Body of pancreas (tissue), 4 donors: Measurements from ENCODE around the gene THBD. TPM values are rescaled to one million over a fixed set of nuclear protein-coding genes. Genes with fewer than 3 reads are reported as not detected.

Source experiments
- ATAC-seq: fragments of 150-250 bp; one replicate; pipeline ENCODE4 v1.9.1; 2016
- DNase-seq, 4 donors: peaks; one replicate each; pipeline ENCODE4 v3.0.0-alpha.2; 2019
- H3K27ac ChIP-seq, 4 donors: fragments of 200-600 bp; sonication (generic); 1 replicate in 3 of 4; 2 replicates in 1 of 4; pipeline versions ENCODE4 v1.5.1 to v1.6.1; 2016 to 2019; ENCODE audit warnings: mild to moderate bottlenecking in 1 of 4, mixed read lengths in 1 of 4, moderate library complexity in 1 of 4
- H3K27me3 ChIP-seq, 2 donors: fragments of 200-600 bp; sonication (generic); one replicate each; pipeline ENCODE4 v1.6.0; 2016; ENCODE audit warnings: mild to moderate bottlenecking in 1 of 2
- H3K36me3 ChIP-seq, 2 donors: fragments of 200-600 bp; sonication (generic); replicated peaks in 1 of 2; 2 replicates each; pipeline ENCODE4 v1.5.1; 2016; ENCODE audit warnings: low read depth in 2 of 2; ENCODE audit not compliant: insufficient read depth in 1 of 2
- H3K4me1 ChIP-seq: fragments of 200-600 bp; sonication (generic); one replicate; pipeline ENCODE4 v1.6.0; 2016
- H3K4me3 ChIP-seq, 2 donors: fragments of 200-600 bp; sonication (generic); 1 replicate in 1 of 2; 2 replicates in 1 of 2; pipeline ENCODE4 v1.5.1; 2016 to 2019
- H3K9me3 ChIP-seq, 3 donors: fragments of 200-600 bp; sonication (generic); 1 replicate in 2 of 3; 2 replicates in 1 of 3; pipeline ENCODE4 v1.5.1; 2016
- CTCF ChIP-seq, 7 experiments: fragments of 450-650 bp in 4 of 7; fragments of 200-600 bp in 3 of 7; sonication (generic) in 3 of 7; IDR thresholded peaks; one replicate each; pipeline ENCODE4 v1.5.1; 2016 to 2019; ENCODE audit warnings: antibody characterized with exemption in 7 of 7
- POLR2A ChIP-seq, 3 donors: fragments of 450-650 bp; IDR thresholded peaks; one replicate each; pipeline ENCODE4 v1.6.1; 2016; ENCODE audit warnings: antibody characterized with exemption in 3 of 3, mild to moderate bottlenecking in 2 of 3
- WGBS, 2 donors: methylation state at CpG; one replicate each; pipeline ENCODE4 v1.1.5; 2017; 5-methylcytosine and 5-hydroxymethylcytosine counted together
- intact Hi-C: fragments of 100-400 bp; cut with DNase I; formaldehyde crosslinking; loops from one replicate; pipeline ENCODE4 v1.15.1; 2023
- total RNA-seq, 2 donors: library from RNA; depleted of rRNA; stranded (reverse); fragments of >200 nt; gene quantifications; one replicate each; pipeline ENCODE4 v1.1.0, GENCODE V29; 2016

Gene THBD
- total RNA-seq, 2 donors from 2014 or later: 14.3 to 44.2 TPM

- no peaks in the 10 kb centered on the region for H3K36me3 ChIP-seq
- TF ChIP-seq CTCF (IDR thresholded peaks at IDR 0.05): no peak
- no peak for TF ChIP-seq POLR2A (IDR thresholded peaks at IDR 0.05)
- no peak overlapping the region for H3K4me3 ChIP-seq
- peaks cover 0 to 4% of the 10 kb centered on the region in 2 donors for H3K27me3 ChIP-seq
- H3K9me3 ChIP-seq: no peaks in the 10 kb centered on the region
- H3K27ac ChIP-seq: no peak overlapping the region
- DNase-seq (no peak), ATAC-seq (no peak)
- H3K4me1 ChIP-seq: no peaks in the 10 kb centered on the region
- intact Hi-C loops: no loop called here
- WGBS, 2 donors: 51% methylated on average over 4 of the region's 4 CpGs
Observed at GRCh38 chr20:23071996-23072395, 22.5 kb upstream of the THBD start.

DNA sequence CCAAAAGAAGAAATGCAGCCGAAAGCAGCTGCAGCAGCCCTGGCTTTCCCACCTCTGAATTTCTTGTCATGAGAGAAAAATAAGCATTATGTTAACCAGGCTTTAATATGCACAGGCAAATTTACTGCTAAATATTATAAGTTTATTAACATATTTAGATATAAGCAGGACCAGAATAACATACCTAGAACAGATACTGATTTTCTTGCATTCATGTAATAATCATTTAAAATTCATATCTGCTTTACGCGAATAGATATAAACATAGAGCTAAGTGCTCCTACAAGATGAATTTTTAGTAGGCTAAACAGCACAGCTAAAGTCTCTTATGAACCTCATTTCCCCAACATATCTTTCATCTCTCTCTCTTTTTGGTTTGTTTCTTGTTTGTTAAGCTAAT, 21.9 kb upstream of the THBD start:
- ATAC-seq (no peak), DNase-seq (no peak)
- intact Hi-C loops: no loop called here
- WGBS, 2 donors: 54 to 90% methylated on average over 3 of the region's 3 CpGs
- H3K4me3 ChIP-seq: no peak overlapping the region
- no peak for TF ChIP-seq POLR2A (IDR thresholded peaks at IDR 0.05)
- no peak for TF ChIP-seq CTCF (IDR thresholded peaks at IDR 0.05)
- no peaks in the 10 kb centered on the region for H3K4me1 ChIP-seq
- H3K9me3 ChIP-seq: no peaks in the 10 kb centered on the region
- peaks cover 0 to 4% of the 10 kb centered on the region in 2 donors for H3K27me3 ChIP-seq
- no peak overlapping the region for H3K27ac ChIP-seq
- H3K36me3 ChIP-seq: no peaks in the 10 kb centered on the region

DNA sequence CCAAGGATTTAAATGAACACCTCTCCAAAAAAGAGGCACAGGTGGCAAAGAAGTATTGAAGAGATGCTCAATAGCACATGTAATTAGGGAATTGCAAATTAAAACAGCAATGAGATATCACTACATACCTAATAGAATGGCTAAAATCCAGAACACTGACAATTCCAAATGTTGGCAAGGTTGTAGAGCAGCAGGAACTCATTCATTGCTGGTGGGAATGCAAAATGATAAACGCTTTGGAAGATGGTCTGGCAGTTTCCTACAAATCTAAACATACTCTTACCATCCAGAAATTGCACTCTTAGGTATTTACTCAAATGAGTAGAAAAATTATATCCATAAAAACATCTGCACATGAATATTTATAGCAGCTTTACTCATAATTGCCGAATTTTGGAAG, 19.6 kb upstream of the THBD start:
- Histone ChIP-seq H3K9me3 (no peaks in the 10 kb centered on the region), H3K27ac (no peak overlapping the region), H3K36me3 (no peaks in the 10 kb centered on the region), H3K4me3 (no peak overlapping the region), H3K4me1 (no peaks in the 10 kb centered on the region), H3K27me3 (peaks cover 0 to 4% of the 10 kb centered on the region in 2 donors)
- intact Hi-C loops: no loop called here
- no peak for DNase-seq
- 54 to 77% methylated on average over 2 of the region's 2 CpGs for WGBS, 2 donors
- TF ChIP-seq POLR2A (IDR thresholded peaks at IDR 0.05): no peak
- TF ChIP-seq CTCF (IDR thresholded peaks at IDR 0.05): no peak
- ATAC-seq: no peak

DNA sequence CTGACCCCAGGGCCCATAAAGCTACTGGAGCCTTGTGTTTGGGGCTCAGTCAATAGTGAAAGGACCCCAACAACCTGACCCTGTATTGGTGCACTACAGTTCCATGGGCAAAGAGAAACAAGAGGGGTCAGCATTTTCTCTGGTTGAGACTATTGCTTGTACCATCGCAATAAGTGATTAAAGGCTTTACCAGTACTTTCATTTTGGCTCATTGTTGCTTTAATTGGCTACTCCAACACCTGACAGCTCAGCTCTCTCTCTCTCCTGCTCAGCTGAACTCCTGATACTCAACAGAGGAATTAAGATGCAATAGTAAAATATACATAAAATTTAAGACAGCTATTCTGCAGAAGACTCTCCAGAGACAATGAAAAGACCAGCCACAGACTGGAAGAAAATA, 18.8 kb upstream of the THBD start:
- Histone ChIP-seq H3K36me3 (no peaks in the 10 kb centered on the region), H3K4me1 (no peaks in the 10 kb centered on the region), H3K9me3 (no peaks in the 10 kb centered on the region), H3K4me3 (no peak overlapping the region), H3K27ac (no peak overlapping the region), H3K27me3 (peaks cover 0 to 4% of the 10 kb centered on the region in 2 donors)
- WGBS, 2 donors: 64 to 71% methylated on average over 1 of the region's 1 CpG
- intact Hi-C loops: no loop called here
- ATAC-seq (no peak), DNase-seq (no peak)
- TF ChIP-seq POLR2A (IDR thresholded peaks at IDR 0.05) (no peak), CTCF (IDR thresholded peaks at IDR 0.05) (no peak)

DNA sequence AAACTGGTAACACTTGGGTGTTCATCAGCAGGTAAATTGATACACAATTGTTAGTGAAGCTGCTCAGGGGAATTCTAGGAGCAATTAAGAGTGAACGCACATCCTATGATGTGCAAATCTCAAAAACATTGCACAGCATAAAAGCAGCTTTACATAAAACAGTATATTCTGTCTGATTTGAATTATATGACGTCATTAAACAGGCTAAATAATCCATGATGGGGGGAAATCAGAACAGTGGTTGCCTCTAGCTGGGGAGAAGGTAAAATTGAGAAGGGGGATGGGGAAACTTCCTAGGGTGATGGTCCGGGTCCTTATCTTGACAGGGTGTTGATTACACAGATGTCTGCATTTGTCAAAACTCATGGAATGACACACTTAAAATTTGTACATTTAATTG, 17.3 kb upstream of the THBD start:
- ATAC-seq: no peak
- no peaks in the 10 kb centered on the region for H3K9me3 ChIP-seq

More for the DNA sequence above, 17.3 kb upstream of the THBD start:
- 58 to 68% methylated on average over 3 of the region's 3 CpGs for WGBS, 2 donors
- TF ChIP-seq POLR2A (IDR thresholded peaks at IDR 0.05) (no peak), CTCF (IDR thresholded peaks at IDR 0.05) (no peak)
- Histone ChIP-seq H3K4me1 (no peaks in the 10 kb centered on the region), H3K27me3 (no peaks in the 10 kb centered on the region), H3K36me3 (no peaks in the 10 kb centered on the region), H3K27ac (no peak overlapping the region), H3K4me3 (no peak overlapping the region)
- DNase-seq: no peak
- intact Hi-C loops: no loop called here
